ENCODE measurements around the gene ATRN.
"Not testable (repeated sequence)": the region's sequence is repeated elsewhere in the genome, so short reads cannot be mapped to it uniquely, and the experiment has no call there.

The ATRN gene

DNA sequence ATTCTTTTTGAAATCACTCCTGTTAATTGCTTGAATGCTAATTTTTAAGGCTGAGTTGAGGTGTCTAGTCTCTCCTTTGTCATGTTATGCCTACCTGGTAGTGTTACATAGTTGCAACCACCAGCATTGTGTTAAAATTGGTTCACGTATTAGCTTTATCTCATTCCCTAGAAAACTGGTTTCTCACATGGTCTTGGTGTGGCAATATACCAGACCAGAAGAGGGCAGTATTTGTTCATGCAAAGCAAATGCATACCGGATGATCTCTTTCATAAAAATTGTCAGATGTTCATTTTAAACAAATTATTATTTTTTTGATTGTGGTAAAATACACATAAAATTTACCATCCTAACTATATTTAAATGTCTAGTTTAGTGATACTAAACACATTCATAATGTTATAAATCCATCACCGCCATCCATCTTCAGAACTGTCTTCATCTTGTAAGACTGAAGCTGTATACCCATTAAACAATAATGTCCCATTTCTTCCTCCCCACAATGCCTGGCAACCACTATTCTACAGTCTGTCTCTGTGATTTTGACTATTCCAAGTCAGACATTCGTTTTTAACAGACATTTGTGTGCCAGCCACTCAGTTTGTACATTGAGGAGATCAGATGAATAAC, 92.8 kb downstream of the ATRN start:
- DNase-seq (ENCODE audit: low read depth in 3 of 3), result no peak

DNA sequence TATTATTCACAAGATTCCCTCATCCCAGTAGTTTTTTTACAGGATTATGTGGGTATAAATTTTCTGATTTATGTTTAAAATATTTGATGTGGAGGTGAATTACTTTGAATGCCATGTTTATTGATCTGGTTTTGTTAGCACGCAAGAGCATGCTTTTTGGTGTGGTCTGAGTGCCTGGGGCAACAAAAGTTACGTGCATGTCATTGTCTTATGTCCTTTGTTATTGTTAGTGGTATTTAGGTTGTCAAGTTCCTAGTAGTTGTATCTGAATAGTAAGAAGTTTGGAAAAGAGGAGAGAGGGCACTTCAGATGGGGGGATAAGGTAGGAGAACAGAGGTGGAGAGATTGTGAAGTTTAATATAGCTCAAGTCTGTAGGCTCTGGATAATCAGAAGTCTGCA, 95.0 kb downstream of the ATRN start:
- DNase-seq (ENCODE audit: low read depth in 3 of 3), result no peak

- DNase-seq (ENCODE audit: low read depth in 3 of 3), result no peak
These were observed 101.3 kb downstream of the ATRN start for GRCh38 chr20:3572151-3572550.

DNA sequence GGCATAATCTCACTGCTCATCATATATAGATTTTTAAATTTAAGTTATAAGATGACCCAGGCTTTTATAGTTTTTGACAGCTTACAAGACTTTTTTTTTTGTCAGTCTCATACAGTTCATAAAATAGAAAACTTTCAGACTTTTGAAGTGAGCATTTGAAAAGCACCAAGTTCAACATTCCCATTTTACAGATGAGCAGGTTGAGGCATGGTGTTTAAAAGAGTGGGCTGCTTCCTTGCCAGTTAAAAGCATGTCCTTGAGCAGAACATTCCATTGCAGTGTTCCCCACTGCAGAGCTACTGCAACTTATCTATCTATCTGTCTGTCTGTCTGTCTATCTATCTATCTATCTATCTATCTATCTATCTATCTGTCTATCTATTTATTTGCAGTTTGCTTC, 105.5 kb downstream of the ATRN start:
- DNase-seq (ENCODE audit: low read depth in 3 of 3), result no peak

GRCh38 chr20:3577366-3577765, 106.5 kb downstream of the ATRN start:
- no peak for DNase-seq (ENCODE audit: low read depth in 3 of 3)

GRCh38 chr20:3580412-3580811, 109.6 kb downstream of the ATRN start:
- no peak for DNase-seq (ENCODE audit: low read depth in 3 of 3)

DNA sequence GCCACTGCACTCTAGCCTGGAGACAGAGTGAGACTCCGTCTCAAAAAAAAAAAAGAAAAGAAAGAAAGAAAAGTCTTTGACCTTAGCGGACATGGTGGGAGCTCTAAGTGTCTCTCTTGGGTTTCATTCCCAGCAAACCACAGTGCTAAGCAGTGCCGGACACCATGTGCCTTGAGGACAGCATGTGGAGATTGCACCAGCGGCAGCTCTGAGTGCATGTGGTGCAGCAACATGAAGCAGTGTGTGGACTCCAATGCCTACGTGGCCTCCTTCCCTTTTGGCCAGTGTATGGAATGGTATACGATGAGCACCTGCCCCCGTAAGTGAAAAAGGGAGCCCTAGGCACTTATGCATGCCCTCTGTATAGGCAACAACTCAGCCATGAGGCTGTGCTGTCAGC, 112.9 kb downstream of the ATRN start:
- no peak for DNase-seq (ENCODE audit: low read depth in 3 of 3)

DNA sequence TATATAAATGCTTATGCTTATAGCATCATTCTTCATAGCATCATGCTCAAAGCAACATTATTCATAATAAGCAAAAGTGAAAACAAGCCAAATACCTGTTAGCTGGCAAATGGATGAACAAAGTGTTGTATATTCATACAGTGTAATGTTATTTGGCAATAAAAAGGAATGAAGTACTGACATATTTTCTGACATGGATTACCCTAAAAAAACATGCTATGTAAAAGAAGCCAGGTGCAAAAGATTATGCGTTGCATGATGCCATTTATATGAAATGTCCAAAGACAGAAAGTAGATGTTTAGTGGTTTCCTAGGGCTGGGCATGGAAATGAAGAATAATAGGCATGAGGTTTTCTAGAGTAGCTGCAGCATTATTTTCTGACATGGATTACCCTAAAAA, 115.3 kb downstream of the ATRN start:
- DNase-seq (ENCODE audit: low read depth in 3 of 3), result no peak

DNA sequence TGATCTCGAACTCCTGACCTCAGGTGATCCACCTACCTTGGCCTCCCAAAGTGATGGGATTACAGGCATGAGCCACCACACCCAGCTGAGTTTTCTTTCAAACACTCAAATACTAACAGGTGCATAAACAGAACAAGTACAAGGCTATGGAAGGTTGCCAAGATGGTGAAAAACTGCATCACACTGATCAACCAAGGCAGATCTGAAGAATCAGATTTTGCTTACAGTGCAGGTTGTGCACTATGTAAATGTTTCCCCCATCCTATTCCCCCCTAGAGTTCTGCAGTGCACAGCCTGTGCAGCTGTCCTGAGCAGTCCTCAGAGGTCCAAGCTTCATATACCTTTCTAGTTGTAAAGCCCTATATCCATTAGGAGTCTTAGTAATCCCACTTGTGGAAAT, 119.3 kb downstream of the ATRN start:
- DNase-seq (ENCODE audit: low read depth in 3 of 3), result no peak

DNA sequence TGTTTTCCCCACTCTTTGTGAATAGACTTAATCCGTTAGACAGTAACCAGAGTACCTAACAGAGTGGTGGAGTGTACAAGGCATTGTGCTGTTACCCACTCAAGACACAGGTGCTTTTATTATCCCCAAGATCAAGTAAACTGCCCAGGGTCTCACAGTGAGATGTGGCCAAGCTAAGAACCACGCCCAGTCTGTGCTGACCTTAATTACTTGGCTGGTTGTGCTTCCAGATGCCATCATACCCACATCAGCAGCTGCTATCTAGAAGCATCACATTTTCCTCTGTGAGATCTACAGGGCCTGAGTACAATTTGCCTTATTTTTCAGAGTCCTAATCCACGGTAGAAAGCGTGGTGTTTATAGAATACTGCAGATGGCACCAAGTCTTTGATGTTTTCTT, 122.1 kb downstream of the ATRN start:
- DNase-seq (ENCODE audit: low read depth in 3 of 3), result no peak

DNA sequence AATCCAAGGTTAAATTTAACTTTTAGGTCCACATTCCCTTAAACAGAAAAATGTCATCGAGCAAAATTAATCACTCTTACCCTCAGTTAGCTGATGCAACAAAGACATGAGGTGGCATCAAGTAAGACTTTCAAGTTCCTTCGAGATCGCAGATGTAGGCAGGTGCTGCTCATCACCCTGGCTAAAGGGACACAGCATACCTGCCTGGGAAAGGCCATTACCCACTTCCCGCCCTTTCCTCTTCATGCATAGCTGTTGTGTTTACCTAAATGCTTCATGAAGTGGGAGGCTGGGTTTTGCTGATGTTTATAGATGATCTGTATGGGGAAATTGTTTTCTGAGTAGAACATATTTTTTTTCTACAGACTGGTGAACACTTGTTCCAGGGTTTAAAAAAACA, 124.7 kb downstream of the ATRN start:
- DNase-seq (ENCODE audit: low read depth in 3 of 3), result no peak

DNA sequence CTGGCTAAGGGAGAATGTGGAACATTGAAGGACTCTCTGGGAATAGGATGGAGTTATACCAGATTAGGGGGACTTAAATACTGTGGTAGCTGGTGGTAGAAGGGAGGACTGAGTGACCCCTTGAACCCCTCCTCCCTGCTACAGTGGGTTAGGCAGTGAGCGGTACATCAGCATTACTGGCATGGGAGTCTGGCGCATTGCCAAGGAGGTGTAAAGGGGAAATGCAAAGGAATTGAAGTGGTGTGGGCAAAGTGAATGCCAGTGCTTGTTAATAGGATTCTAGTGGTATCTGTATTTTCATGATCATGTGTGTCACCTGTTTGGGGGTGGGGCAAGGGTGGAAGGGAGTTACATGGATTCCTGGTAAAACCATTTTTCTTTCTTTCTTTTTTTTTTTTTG, 132.3 kb downstream of the ATRN start:
- DNase-seq (ENCODE audit: low read depth in 3 of 3), result no peak

- not testable (repeated sequence) for DNase-seq (ENCODE audit: low read depth in 3 of 3)
These were observed 134.6 kb downstream of the ATRN start for GRCh38 chr20:3605386-3605886.

DNA sequence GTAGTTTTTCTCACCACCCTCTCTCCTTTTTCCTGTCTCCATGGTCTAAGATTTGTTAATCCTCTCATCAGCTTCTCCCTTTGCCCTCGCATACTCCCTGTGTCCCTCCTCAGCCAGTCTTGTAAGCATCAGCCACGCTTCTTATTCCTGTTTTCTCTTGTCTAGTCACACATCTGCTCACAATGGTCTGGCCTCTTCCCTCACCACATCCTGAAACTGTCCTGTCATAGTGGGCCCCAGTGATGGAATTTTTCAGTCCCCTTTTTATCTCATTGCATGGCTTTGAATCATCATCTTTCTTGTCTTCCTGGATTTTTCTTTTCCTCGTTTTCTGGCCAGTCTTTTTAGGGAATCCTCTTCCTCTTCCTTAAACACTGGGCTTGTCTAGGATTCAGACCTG, 135.2 kb downstream of the ATRN start:
- DNase-seq (ENCODE audit: low read depth in 3 of 3), result no peak

GRCh38 chr20:3611901-3612300, 141.1 kb downstream of the ATRN start:
- DNase-seq (ENCODE audit: low read depth in 3 of 3), result no peak

GRCh38 chr20:3612795-3613572, 142.2 kb downstream of the ATRN start:
- DNase-seq (ENCODE audit: low read depth in 3 of 3), result no peak

- no peak for DNase-seq (ENCODE audit: low read depth in 3 of 3)
These were observed 143.1 kb downstream of the ATRN start for GRCh38 chr20:3613821-3614440.

DNA sequence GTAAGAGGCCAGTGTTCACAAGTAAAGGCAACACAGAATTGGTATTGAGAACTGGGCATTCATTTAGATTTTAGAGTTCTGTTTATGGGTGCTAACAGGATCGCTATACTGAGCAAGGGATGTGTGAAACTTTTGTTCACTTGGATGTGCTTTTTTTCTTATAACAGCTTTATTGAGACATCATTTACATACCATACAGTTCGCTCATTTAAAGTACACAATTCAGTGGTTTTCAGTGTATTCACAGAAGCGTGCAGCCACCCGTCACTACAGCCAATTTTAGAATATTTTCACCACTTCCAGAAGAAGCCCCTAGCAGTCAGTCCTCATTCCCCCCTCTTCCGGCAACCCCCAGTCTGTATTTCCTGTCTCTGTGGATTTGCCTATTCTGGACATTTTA, 143.6 kb downstream of the ATRN start:
- DNase-seq (ENCODE audit: low read depth in 3 of 3), result no peak

- not testable (repeated sequence) for DNase-seq (ENCODE audit: low read depth in 3 of 3)
These were observed 144.5 kb downstream of the ATRN start for GRCh38 chr20:3615171-3615840.

DNA sequence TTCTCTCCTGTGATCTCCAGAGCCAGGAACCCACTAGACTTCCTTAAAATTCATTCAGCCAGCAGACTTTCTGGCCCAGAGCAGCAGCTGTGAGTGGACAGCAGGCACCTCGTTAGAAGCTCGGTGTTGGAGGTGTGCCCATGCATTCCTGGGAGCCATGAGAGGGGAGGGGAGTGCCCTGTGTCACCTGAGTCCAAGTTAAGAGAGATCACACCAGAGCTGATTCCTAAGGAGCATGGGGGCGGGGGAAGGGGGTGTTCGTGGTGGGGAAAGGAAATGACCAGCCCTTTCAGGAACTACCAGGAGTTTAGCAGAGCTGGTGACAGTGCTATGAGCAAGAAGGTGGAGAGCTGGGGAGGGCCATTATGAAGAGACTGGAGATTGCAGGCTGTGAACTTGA, 145.4 kb downstream of the ATRN start:
- DNase-seq (ENCODE audit: low read depth in 3 of 3), result no peak

- no peak for DNase-seq (ENCODE audit: low read depth in 3 of 3)
These were observed 150.3 kb downstream of the ATRN start for GRCh38 chr20:3621111-3621510.

DNA sequence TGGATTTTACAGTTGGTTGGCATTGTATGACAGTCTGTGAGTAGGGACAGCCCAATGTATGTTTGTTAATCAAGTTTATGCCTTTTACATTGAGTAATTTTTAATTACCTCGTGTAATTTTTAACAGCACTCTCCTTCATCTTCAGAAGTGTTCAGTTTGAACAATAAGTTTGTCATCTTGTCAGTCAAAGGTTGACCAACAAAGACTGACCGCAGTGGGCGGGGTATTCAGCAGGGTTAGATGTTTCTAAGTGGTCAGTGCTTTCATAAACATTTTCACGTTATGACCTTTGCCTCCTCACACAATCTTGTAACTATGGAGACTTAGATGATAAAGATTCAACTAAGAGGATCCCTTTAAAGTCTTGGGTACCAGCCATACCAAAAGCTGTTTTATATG, 151.6 kb downstream of the ATRN start:
- no peak for DNase-seq (ENCODE audit: low read depth in 3 of 3)
